Measurements from ENCODE around the gene FMN2.
"Not testable (repeated sequence)": the region's sequence is repeated elsewhere in the genome, so short reads cannot be mapped to it uniquely, and the experiment has no call there.

FMN2 gene

GRCh38 chr1:240320659-240321058 lies 229.0 kb downstream of the FMN2 start:
- DNase-seq, result no peak

- DNase-seq, result no peak
These were observed 231.3 kb downstream of the FMN2 start for GRCh38 chr1:240322943-240323342.

GRCh38 chr1:240328382-240328781 lies 236.7 kb downstream of the FMN2 start:
- not testable (repeated sequence) for DNase-seq

GRCh38 chr1:240329443-240329842 lies 237.8 kb downstream of the FMN2 start:
- DNase-seq, result no peak

- DNase-seq, result no peak
These were observed 241.0 kb downstream of the FMN2 start for GRCh38 chr1:240332672-240333071.

- no peak for DNase-seq
These were observed 246.1 kb downstream of the FMN2 start for GRCh38 chr1:240337781-240338180.

GRCh38 chr1:240338837-240339236 lies 247.2 kb downstream of the FMN2 start:
- DNase-seq, result no peak

GRCh38 chr1:240341365-240342250 lies 249.9 kb downstream of the FMN2 start:
- DNase-seq, result no peak

GRCh38 chr1:240342251-240342625 lies 250.6 kb downstream of the FMN2 start:
- no peak for DNase-seq

- no peak for DNase-seq
These were observed 251.4 kb downstream of the FMN2 start for GRCh38 chr1:240343045-240343444.

- no peak for DNase-seq
These were observed 252.3 kb downstream of the FMN2 start for GRCh38 chr1:240343966-240344365.

GRCh38 chr1:240344918-240345317 lies 253.2 kb downstream of the FMN2 start:
- no peak for DNase-seq

- no peak for DNase-seq
These were observed 258.0 kb downstream of the FMN2 start for GRCh38 chr1:240349695-240350094.

GRCh38 chr1:240350910-240351331 lies 259.2 kb downstream of the FMN2 start:
- DNase-seq, result no peak

GRCh38 chr1:240351690-240352089 lies 260.0 kb downstream of the FMN2 start:
- no peak for DNase-seq

GRCh38 chr1:240352769-240353168 lies 261.1 kb downstream of the FMN2 start:
- DNase-seq, result no peak

GRCh38 chr1:240356568-240356967 lies 264.9 kb downstream of the FMN2 start:
- DNase-seq, result no peak

GRCh38 chr1:240362046-240362445 lies 270.4 kb downstream of the FMN2 start:
- DNase-seq, result no peak

- DNase-seq, result no peak
These were observed 271.1 kb downstream of the FMN2 start for GRCh38 chr1:240362826-240363225.

GRCh38 chr1:240363315-240363714 lies 271.6 kb downstream of the FMN2 start:
- DNase-seq, result no peak

GRCh38 chr1:240363914-240364313 lies 272.2 kb downstream of the FMN2 start:
- no peak for DNase-seq

- DNase-seq, result no peak
These were observed 275.0 kb downstream of the FMN2 start for GRCh38 chr1:240366636-240367035.

GRCh38 chr1:240385551-240385950 lies 293.9 kb downstream of the FMN2 start:
- no peak for DNase-seq

- no peak for DNase-seq
These were observed 294.6 kb downstream of the FMN2 start for GRCh38 chr1:240385985-240386978.
